HG02943 (cell line): ENCODE results near the gene VTI1B.
A peak's percentile ranks its signal among the peaks of the same experiment; 100 is the strongest.
"Not testable (repeated sequence)": the region's sequence is repeated elsewhere in the genome, so short reads cannot be mapped to it uniquely, and the experiment has no call there.

ENCODE experiments used
- ATAC-seq: cut with Tn5 transposase; IDR thresholded peaks from one replicate; pipeline ENCODE4 v1.9.1; 2021; ENCODE audit warnings: mild to moderate bottlenecking, low read depth, moderate library complexity; ENCODE audit not compliant: unreplicated experiment

VTI1B gene, protein sequence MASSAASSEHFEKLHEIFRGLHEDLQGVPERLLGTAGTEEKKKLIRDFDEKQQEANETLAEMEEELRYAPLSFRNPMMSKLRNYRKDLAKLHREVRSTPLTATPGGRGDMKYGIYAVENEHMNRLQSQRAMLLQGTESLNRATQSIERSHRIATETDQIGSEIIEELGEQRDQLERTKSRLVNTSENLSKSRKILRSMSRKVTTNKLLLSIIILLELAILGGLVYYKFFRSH

DNA sequence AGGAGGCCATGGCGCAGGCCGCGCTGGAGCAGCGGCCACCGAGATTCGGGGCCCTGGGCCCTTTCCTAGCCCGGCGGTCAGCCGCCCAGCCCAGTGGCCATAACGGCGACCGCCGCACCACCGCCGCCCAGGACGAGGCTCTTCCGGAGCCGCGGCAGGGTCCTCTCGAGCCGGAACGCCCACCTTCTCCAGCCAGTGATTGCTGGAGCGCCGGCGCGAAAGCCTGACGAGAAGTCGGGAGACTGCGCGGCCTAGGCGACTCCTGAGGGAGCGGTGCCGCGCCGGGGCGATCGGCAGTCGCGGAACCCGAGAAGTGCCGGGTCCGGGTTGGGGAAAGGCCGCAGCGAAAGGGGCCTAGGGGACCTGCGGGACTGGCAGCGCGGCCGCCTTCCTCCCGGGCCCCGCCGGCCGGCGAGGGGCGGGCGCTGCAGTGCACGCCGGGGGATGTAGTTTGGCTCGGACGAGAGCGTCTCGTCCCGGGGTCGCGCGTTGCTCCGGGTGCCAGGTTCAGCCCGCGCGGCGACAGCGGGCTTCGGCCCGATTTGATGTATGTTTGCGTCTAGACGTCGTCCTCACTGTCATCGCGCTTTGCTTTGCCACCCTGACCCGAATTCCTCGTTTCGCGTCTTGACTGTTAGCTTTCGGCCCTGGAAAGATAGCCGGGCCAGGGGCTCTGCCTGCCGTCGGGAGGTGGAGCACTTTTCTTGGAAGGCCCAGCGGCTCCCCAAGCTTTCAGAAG lies at the start of gene VTI1B:
Gene VTI1B, minus strand, starts transcription at position 153 of the 739 bp plus-strand sequence. Its CDS starts 143 bp downstream, at position 10.
- ATAC-seq: peak; percentile 77

- ATAC-seq: no peak
Measured at GRCh38 chr14:67722293-67722692, 47.9 kb upstream of the VTI1B start.

GRCh38 chr14:67721875-67722274 lies 47.4 kb upstream of the VTI1B start:
- no peak for ATAC-seq

GRCh38 chr14:67719866-67720265 lies 45.4 kb upstream of the VTI1B start:
- no peak for ATAC-seq

DNA sequence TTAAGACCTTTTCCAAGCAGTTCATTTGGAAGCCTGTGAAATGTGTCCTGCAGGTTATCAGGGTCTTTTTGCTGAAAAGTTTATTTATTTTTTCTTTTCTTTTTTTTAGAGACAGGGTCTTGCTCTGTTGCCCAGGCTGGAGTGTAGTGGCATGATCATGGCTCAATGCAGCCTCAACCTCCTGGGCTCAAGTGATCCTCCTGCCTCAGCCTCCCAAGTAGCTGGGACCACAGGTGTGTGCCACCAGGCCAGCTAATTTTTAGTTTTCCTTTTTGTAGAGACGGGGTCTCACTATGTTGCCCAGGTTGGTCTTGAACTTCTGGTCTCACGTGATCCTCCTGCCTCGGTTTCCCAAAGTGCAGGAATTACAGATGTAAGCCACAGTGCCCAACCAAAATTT lies 45.0 kb upstream of the VTI1B start:
- ATAC-seq: not testable (repeated sequence)

DNA sequence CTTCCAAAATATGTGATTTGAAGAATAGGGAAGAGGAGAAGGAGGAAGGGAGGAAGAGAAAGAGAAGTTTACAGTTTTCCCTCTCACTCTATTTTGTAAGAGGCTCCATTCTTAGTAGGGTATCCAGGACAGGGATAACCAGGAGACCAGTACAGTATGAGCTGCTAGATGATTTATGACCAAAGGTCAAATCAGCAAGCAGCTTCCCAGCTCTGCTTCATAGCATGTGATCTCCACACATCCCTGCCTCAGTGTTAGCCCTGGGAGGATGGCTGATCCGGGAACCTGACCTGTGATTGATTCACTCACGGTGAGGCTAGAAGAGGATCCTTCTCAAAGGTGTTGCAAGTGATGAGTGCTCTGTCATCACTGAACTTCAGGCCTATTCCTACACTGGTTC lies 43.8 kb upstream of the VTI1B start:
- no peak for ATAC-seq

DNA sequence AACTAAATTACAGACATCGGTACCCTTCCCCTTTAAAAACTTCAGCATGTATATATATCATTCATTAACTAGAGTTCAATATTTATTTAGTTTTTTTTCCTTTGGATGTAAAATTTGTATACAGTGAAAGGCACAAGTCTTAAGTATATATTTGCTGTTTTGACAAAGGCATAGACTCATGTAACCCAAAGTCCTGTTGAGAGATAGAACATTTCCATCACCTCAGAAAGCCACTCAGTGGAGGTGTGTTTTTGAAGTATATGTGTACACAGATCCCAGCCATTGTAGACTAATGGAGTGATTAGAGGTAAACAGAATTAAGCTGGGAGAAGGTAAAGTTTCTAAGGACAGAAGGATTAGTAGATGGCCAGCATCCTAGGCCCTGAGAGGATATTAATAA lies 42.6 kb upstream of the VTI1B start:
- no peak for ATAC-seq

- no peak for ATAC-seq
Measured at GRCh38 chr14:67710209-67710608, 35.8 kb upstream of the VTI1B start.

DNA sequence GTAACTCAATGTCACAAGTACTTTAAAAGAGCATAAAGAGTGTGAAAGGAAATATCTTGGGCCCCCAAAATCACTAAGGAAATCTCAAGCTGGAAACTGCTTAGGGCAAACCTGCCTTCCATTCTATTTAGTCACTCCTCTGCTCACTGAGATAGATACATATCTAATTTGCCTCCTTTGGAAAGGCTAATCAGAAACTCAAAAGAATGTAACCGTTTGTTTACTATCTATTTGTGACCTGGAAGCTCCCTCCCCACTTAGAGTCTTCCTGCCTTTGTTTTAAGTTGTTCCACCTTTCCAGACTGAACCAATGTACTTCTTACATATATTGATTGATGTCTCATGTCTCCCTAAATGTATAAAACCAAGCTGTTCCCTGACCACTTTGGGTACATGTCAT lies 35.4 kb upstream of the VTI1B start:
- ATAC-seq: not testable (repeated sequence)

DNA sequence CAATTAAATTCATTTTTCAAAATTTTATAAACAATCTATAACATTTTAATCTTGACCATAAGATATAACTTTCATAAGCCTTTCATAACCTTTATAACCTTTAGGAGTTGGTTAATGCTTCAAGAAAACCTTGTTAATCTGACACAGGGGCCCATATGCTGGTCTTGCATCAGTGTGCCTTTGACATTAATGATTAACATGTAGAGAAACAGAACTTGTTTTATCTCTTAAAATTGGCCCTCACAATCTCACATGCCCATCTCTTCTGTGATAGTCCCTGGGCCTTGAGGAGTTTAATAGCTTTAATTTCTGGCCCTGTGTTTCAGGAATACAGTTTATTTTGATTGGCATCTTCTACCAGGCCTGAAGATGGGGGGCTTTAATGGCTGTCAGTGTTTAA lies 34.9 kb upstream of the VTI1B start:
- ATAC-seq: not testable (repeated sequence)

DNA sequence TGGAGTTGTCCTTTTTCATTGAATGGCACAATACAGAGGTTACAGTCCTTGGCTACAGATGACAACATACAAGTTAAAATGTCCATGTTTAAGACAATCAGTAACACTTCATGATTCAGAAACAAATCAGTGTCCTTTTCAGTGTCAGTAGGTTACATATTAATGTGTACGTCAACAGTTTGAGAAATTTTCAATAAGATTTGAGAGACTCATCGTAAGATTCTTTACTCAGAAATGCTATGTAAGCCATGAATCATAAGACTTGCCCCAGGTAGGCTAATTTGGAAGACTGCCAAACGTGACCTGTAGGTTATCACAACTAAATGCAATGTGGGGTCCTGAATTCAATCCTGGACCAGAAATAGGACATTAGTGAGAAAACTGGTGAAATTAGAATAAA lies 30.8 kb upstream of the VTI1B start:
- no peak for ATAC-seq

DNA sequence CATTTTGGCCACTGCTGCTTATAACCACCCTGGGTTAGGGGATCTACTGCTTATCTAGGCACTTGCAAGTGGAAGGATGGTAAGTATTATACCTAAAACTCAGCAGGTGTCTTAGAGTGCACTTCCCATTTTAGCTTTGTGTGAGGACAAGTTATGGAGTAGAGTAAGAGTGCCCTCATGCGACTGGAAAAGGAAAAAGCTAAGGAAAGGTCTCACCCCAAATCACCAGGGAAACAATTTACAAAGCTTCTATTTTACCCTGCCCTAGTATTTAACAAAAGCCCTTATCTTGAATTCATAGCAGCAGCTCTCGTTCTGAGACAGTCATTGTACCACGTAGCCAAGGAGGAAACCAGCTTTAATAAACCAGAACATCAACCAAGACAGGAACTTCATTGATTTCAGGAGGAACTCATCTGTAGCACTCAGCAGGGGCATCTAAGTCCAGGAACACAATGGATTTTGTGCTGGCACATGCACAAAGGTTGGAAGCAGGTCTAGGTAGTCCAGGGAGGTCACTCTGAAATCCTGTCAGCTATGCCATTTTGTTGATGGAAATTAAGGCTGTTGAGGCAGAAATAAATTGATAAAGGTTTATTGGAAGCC lies 30.2 kb upstream of the VTI1B start:
- no peak for ATAC-seq

DNA sequence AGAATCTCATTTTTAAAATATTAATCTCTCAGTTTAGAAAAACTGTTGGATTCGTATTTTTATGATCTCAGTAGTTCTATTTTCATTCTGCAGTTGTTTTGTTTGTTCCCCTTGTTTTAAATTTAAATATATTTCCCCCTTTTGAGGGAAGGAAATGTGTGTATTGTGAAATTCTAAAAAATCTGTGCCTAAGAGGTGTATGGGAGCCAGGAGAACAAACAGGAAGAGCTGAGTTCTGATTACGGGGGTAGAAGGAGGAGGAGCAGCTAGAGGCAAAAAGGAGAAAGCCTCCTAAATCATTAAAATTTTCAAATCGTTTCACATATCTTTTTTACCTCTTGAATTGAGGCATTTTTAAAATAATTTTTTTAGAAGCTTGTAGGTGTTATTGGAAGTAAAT lies 29.6 kb upstream of the VTI1B start:
- ATAC-seq: no peak

DNA sequence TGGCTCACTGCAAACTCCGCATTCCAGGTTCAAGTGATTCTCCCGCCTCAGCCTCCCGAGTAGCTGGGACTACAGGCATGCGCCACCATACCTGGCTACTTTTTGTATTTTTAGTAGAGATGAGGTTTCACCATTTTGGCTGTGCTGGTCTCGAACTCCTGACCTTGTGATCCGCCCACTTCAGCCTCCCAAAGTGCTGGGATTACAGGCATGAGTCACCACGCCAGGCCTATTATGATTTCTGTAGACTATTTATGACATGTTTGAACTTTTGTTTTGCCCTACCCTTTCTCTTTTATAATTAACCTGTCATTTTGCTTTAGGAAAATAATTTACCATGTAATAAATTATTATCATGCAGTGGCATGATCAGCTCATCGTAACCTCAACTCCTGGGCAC lies 27.1 kb upstream of the VTI1B start, which contains the start of gene RDH12:
Gene RDH12, plus strand, starts transcription at position 395 of the 400 bp plus-strand sequence. CDS start 20,757 bp downstream, outside the sequence.
- ATAC-seq: not testable (repeated sequence)

GRCh38 chr14:67698179-67698578 lies 23.7 kb upstream of the VTI1B start:
- no peak for ATAC-seq

DNA sequence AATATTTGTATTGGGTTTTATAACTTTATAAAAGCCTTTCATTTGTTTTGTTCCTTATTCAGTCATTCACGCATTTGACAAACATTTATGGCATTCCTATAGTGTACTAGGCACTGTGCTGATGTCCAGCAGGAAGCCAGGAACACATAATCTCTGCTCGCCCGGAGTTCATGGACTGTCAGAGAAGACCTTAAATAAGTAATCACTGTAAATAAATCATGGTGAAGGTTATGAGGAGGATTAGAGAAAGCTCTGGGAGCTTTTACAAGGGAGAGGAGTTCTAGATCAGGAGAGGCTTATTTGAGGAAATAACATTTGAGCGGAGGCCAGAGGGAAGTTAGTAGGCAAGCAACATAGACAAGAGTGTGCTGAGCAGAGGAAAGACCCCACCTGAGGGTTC lies 22.6 kb upstream of the VTI1B start:
- no peak for ATAC-seq

- peak; percentile 82 for ATAC-seq
Measured at GRCh38 chr14:67695394-67695949, 21.0 kb upstream of the VTI1B start, which contains the start of gene RDH11. TSS of gene RDH11 (minus strand) at chr14:67695764. CDS start at chr14:67695703, 61 bp downstream.

DNA sequence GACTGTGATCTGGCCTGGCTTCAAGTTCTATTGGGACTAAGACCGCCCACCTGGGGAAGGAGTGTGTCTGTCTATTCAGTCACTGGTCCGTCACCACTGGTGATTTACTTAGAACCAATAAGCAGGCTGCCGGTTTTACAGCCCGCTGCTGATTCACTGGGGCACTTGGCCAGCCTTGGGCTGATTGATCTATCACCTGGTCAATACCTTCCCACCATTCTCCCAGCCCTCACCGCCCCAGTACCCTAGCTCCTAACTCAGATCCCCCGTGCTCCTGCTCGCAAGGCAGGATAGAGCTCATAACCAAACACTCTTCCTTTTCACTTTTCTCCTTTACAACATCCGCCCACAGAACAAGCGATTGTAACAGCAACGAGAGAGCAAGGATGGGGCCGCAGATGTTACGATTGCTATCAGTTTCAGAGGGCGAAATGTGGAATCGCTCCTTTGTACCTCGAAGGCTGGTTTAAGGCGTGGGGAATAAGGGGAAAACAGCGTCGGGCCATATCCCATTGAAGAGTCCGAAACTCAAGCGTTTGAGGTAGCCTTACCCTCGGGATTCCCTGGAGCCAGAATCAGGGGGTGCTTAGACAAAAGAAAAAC lies 20.5 kb upstream of the VTI1B start:
- ATAC-seq: peak; percentile 81

GRCh38 chr14:67690011-67690410 lies 15.6 kb upstream of the VTI1B start:
- ATAC-seq: no peak

DNA sequence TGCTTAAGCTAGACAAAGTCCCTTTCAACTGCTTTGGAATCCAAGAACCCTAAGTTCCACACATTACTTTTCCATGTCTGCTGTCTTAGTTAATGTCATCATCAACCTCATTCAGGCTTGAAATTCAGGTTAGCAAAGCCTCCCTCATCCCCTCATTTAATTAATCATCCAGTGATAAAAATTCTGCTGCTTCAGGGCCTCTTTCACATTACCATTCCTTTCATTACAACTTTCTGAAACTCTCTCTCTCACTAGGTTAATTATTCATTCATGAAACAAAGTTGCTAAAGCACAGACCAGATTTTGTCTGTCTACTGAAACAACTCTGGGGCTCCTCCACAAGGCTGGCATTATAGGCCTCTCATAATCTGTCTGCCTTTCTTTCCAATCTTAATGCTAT lies 9.4 kb upstream of the VTI1B start:
- ATAC-seq: no peak

GRCh38 chr14:67680941-67681340 lies 6.5 kb upstream of the VTI1B start:
- ATAC-seq: no peak
